Activated CD4-positive, CD25-positive, alpha-beta regulatory T cell treated with anti-CD3 and anti-CD28 coated beads, Interleukin-2, amount 50 U/mL, for 72 hours (primary cell): Measurements from ENCODE around the gene SIX6.

Source experiments
- DNase-seq: peaks from one replicate; pipeline ENCODE4 v3.0.0; 2021

SIX6 gene

GRCh38 chr14:60514741-60515491, 6.0 kb downstream of the SIX6 start:
- no peak for DNase-seq

- no peak for DNase-seq
Measured at GRCh38 chr14:60515511-60516289, 6.8 kb downstream of the SIX6 start.

GRCh38 chr14:60532442-60532841, 23.5 kb downstream of the SIX6 start:
- no peak for DNase-seq

- DNase-seq = no peak
Measured at GRCh38 chr14:60537663-60538062, 28.7 kb downstream of the SIX6 start.

GRCh38 chr14:60544659-60545058, 35.7 kb downstream of the SIX6 start:
- DNase-seq = no peak

GRCh38 chr14:60553808-60554207, 44.9 kb downstream of the SIX6 start:
- DNase-seq = no peak

- DNase-seq = no peak
Measured at GRCh38 chr14:60561845-60562746, 53.1 kb downstream of the SIX6 start.
